Activated naive CD4-positive, alpha-beta T cell treated with anti-CD3 and anti-CD28 coated beads, Interleukin-2, amount 50 U/mL, for 16 hours (primary cell): ENCODE measurements around the gene STAT3.
"Not testable (repeated sequence)": the region's sequence is repeated elsewhere in the genome, so short reads cannot be mapped to it uniquely, and the experiment has no call there.

Experiments used
- DNase-seq: peaks from one replicate; pipeline ENCODE4 v3.0.0-alpha.2; 2020

STAT3 gene

GRCh38 chr17:42380935-42381334 lies 7.3 kb downstream of the STAT3 start:
- DNase-seq, result no peak

GRCh38 chr17:42378959-42379594 lies 9.2 kb downstream of the STAT3 start:
- no peak for DNase-seq

- DNase-seq, result no peak
Observed at GRCh38 chr17:42378359-42378958, 9.8 kb downstream of the STAT3 start.

- DNase-seq, result no peak
Observed at GRCh38 chr17:42373896-42374295, 14.3 kb downstream of the STAT3 start.

GRCh38 chr17:42372142-42372541 lies 16.1 kb downstream of the STAT3 start:
- no peak for DNase-seq

- DNase-seq, result not testable (repeated sequence)
Observed at GRCh38 chr17:42368797-42369561, 19.3 kb downstream of the STAT3 start.

GRCh38 chr17:42368310-42368709 lies 19.9 kb downstream of the STAT3 start:
- not testable (repeated sequence) for DNase-seq

GRCh38 chr17:42366176-42367023 lies 21.8 kb downstream of the STAT3 start:
- not testable (repeated sequence) for DNase-seq

GRCh38 chr17:42365136-42365535 lies 23.1 kb downstream of the STAT3 start:
- no peak for DNase-seq

- no peak for DNase-seq
Observed at GRCh38 chr17:42363767-42364585, 24.3 kb downstream of the STAT3 start.

GRCh38 chr17:42363231-42363630 lies 25.0 kb downstream of the STAT3 start:
- no peak for DNase-seq

- DNase-seq, result no peak
Observed at GRCh38 chr17:42362245-42362961, 25.8 kb downstream of the STAT3 start.

GRCh38 chr17:42361781-42362186 lies 26.5 kb downstream of the STAT3 start:
- DNase-seq, result peak; percentile 31

- DNase-seq, result not testable (repeated sequence)
Observed at GRCh38 chr17:42360388-42360787, 27.9 kb downstream of the STAT3 start.

GRCh38 chr17:42359133-42359532 lies 29.1 kb downstream of the STAT3 start:
- no peak for DNase-seq

- DNase-seq, result no peak
Observed at GRCh38 chr17:42358434-42358833, 29.8 kb downstream of the STAT3 start.

- DNase-seq, result no peak
Observed at GRCh38 chr17:42354956-42355843, 33.0 kb downstream of the STAT3 start.

GRCh38 chr17:42348104-42348503 lies 40.1 kb downstream of the STAT3 start:
- DNase-seq, result no peak

GRCh38 chr17:42347606-42348005 lies 40.6 kb downstream of the STAT3 start:
- no peak for DNase-seq

- no peak for DNase-seq
Observed at GRCh38 chr17:42347198-42347597, 41.0 kb downstream of the STAT3 start.
